SU-DHL-6 (cell line): ENCODE data around the gene CDC45.

Source experiments
- CTCF ChIP-seq: fragments of 200-600 bp; sonication (generic); IDR thresholded peaks from one replicate; pipeline ENCODE4 v1.5.1; 2017; ENCODE audit warnings: antibody characterized with exemption, mild to moderate bottlenecking, low read length, moderate library complexity; ENCODE audit not compliant: insufficient read depth, poor library complexity, severe bottlenecking
- EZH2phosphoT487 ChIP-seq: fragments of 200-600 bp; sonication (generic), shearing (Covaris generic); conservative IDR thresholded peaks from 2 replicates; pipeline ENCODE4 v1.6.1; 2018; ENCODE audit warnings: mild to moderate bottlenecking, antibody characterized with exemption, low read length, moderate library complexity, mixed read lengths

GRCh38 chr22:19569276-19569640, 89.5 kb downstream of the CDC45 start:
- TF ChIP-seq CTCF (no peak), EZH2phosphoT487 (no peak)
